CD4-positive, alpha-beta T cell treated with Interleukin-21 for 1 hour (primary cell): Measurements from ENCODE around the gene SEPHS2.
"Not testable (repeated sequence)": the region's sequence is repeated elsewhere in the genome, so short reads cannot be mapped to it uniquely, and the experiment has no call there.

Experiments
- DNase-seq: peaks from one replicate; pipeline ENCODE4 v3.0.0-alpha.2; 2020

The SEPHS2 gene

DNA sequence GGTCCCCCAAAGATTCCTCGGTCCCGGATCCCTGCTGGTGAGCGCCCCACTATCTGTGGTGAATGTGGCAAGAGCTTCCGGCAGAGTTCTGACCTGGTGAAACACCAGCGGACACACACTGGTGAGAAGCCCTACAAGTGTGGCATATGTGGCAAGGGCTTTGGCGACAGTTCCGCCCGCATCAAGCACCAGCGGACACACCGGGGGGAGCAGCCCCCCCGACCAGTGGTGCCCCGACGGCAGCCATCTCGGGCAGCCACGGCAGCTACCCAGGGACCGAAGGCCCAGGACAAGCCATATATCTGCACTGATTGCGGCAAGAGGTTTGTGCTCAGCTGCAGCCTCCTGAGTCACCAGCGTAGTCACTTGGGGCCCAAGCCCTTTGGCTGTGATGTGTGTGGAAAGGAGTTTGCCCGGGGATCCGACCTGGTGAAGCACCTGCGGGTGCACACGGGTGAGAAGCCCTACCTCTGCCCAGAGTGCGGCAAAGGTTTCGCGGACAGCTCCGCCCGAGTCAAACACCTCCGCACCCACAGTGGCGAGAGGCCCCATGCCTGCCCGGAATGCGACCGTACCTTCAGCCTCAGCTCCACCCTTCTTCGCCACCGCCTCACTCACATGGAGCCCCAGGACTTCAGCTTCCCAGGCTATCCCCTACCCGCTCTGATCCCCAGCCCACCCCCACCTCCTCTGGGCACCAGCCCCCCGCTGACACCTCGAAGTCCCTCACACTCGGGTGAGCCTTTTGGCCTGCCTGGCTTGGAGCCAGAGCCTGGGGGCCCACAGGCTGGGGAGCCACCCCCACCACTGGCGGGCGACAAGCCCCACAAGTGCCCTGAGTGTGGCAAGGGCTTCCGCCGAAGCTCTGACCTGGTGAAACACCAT lies 47.7 kb downstream of the SEPHS2 start:
- DNase-seq: no peak

DNA sequence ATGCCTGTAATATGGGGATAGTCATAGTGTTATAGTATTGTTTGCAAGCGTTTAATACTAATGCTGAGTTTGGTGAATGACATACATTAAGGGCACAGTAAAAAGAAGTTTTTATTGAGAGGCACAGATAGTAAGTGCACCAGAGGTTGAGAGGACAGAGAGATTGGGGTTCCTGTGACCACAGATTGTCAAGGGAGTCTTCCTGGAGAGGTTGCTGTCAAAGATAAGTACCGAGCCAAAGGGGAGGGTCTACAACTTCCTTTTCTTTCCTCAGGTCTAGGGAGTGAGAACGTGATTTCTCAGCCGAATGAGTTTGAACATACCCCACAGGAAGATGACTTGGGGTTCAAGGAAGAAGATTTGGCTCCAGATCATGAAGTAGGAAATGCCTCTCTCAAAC lies 48.6 kb downstream of the SEPHS2 start:
- DNase-seq: no peak

- DNase-seq: not testable (repeated sequence)
Observed at GRCh38 chr16:30396627-30397026, 49.0 kb downstream of the SEPHS2 start.

GRCh38 chr16:30395992-30396585 lies 49.6 kb downstream of the SEPHS2 start:
- no peak for DNase-seq

GRCh38 chr16:30395155-30395991 lies 50.3 kb downstream of the SEPHS2 start, which contains the start of gene ZNF48:
Gene ZNF48 (plus strand): TSS chr16:30395420. CDS start chr16:30395795, 375 bp downstream.
- DNase-seq: peak; percentile 62

GRCh38 chr16:30394592-30395154 lies 51.0 kb downstream of the SEPHS2 start:
- DNase-seq: no peak
